Hepatocyte (in vitro differentiated cells): ENCODE results near the gene ENOSF1. TPM values are rescaled to one million over a fixed set of nuclear protein-coding genes. Genes with fewer than 3 reads are reported as not detected.
"Not testable (repeated sequence)": the region's sequence is repeated elsewhere in the genome, so short reads cannot be mapped to it uniquely, and the experiment has no call there.

Experiments used
- DNase-seq: peaks from one replicate; pipeline ENCODE4 v3.0.0-alpha.2; 2016; ENCODE audit warnings: low spot score
- H2AFZ ChIP-seq: fragments of 200-600 bp; sonication (generic); 2 replicates; pipeline ENCODE4 v1.6.0; 2016; ENCODE audit warnings: antibody characterized with exemption, mild to moderate bottlenecking
- H3K27ac ChIP-seq: fragments of 200-600 bp; sonication (generic); 2 replicates; pipeline ENCODE4 v1.5.1; 2016; ENCODE audit warnings: mild to moderate bottlenecking
- H3K27me3 ChIP-seq: fragments of 200-600 bp; sonication (generic); 2 replicates; pipeline ENCODE4 v1.6.1; 2016
- H3K36me3 ChIP-seq: fragments of 200-600 bp; sonication (generic); replicated peaks from 2 replicates; pipeline ENCODE4 v1.5.1; 2016; ENCODE audit warnings: low read depth; ENCODE audit not compliant: insufficient read depth
- H3K4me1 ChIP-seq: fragments of 200-600 bp; sonication (generic); 2 replicates; pipeline ENCODE4 v1.5.1; 2016; ENCODE audit warnings: mild to moderate bottlenecking, moderate library complexity; ENCODE audit not compliant: insufficient read depth
- H3K4me2 ChIP-seq: fragments of 200-600 bp; sonication (generic); 2 replicates; pipeline ENCODE4 v1.6.0; 2016
- H3K4me3 ChIP-seq: fragments of 200-600 bp; sonication (generic); 2 replicates; pipeline ENCODE4 v1.5.1; 2016; ENCODE audit warnings: mild to moderate bottlenecking
- H3K79me2 ChIP-seq: fragments of 200-600 bp; sonication (generic); 2 replicates; pipeline ENCODE4 v1.6.0; 2017; ENCODE audit warnings: mild to moderate bottlenecking
- H3K9me2 ChIP-seq: fragments of 200-600 bp; sonication (generic); replicated peaks from 2 replicates; pipeline ENCODE4 v1.6.0; 2017; ENCODE audit warnings: mild to moderate bottlenecking; ENCODE audit not compliant: insufficient read depth
- H3K9me3 ChIP-seq: fragments of 200-600 bp; sonication (generic); 2 replicates; pipeline ENCODE4 v1.5.1; 2016; ENCODE audit warnings: low read depth, mild to moderate bottlenecking
- H4K20me1 ChIP-seq: fragments of 200-600 bp; sonication (generic); 2 replicates; pipeline ENCODE4 v1.6.0; 2016; ENCODE audit warnings: mild to moderate bottlenecking; ENCODE audit not compliant: insufficient read depth, poor library complexity, severe bottlenecking
- CTCF ChIP-seq: fragments of 200-600 bp; sonication (generic); IDR thresholded peaks from 2 replicates; pipeline ENCODE4 v1.5.1; 2016; ENCODE audit warnings: antibody characterized with exemption, mild to moderate bottlenecking; ENCODE audit not compliant: poor library complexity
- EZH2 ChIP-seq: fragments of 200-600 bp; sonication (generic); IDR thresholded peaks from 2 replicates; pipeline ENCODE4 v1.6.1; 2016; ENCODE audit warnings: antibody characterized with exemption, mild to moderate bottlenecking, borderline replicate concordance
- EZH2phosphoT487 ChIP-seq: fragments of 200-600 bp; sonication (generic); IDR thresholded peaks from one replicate; pipeline ENCODE4 v1.6.1; 2018; ENCODE audit warnings: antibody characterized with exemption, mild to moderate bottlenecking, low read depth, moderate library complexity; ENCODE audit not compliant: unreplicated experiment, severe bottlenecking
- WGBS: methylation state at CpG from one replicate; pipeline ENCODE4 v1.1.6; 2016; ENCODE audit warnings: low lambda C conversion rate; ENCODE audit errors: missing lambda C conversion rate; 5-methylcytosine and 5-hydroxymethylcytosine counted together
- polyA plus RNA-seq: library from polyadenylated mRNA; unstranded; fragments of >200 nt; fragmentation: Nextera tagmentation; extraction: Ambion mirVana; gene quantifications from 2 replicates; pipeline ENCODE4 v1.2.1, GENCODE V29; 2016
- total RNA-seq: library from RNA; depleted of rRNA; stranded (reverse); fragments of >200 nt; gene quantifications from 2 replicates; pipeline ENCODE4 v1.2.3, GENCODE V29; 2014

Gene ENOSF1
- total and polyA plus RNA-seq, 2 experiments from 2014 or later = 41.6 to 44.5 TPM

GRCh38 chr18:685438-685837 lies 27.0 kb downstream of the ENOSF1 start:
- Histone ChIP-seq H3K27me3 (no peaks in the 10 kb centered on the region), H3K36me3 (no peaks in the 10 kb centered on the region), H4K20me1 (no peaks in the 10 kb centered on the region), H3K9me2 (no peaks in the 10 kb centered on the region), H3K4me1 (peaks cover 15% of the 10 kb centered on the region), H3K79me2 (no peaks in the 10 kb centered on the region), H3K4me3 (no peak overlapping the region), H3K9me3 (no peaks in the 10 kb centered on the region), H3K4me2 (no peak overlapping the region), H3K27ac (peak overlapping the region; percentile 92), H2AFZ (no peak overlapping the region)
- WGBS = 92% methylated on average over 3 of the region's 3 CpGs
- DNase-seq = no peak
- no peak for TF ChIP-seq CTCF
- TF ChIP-seq EZH2phosphoT487 = no peak
- TF ChIP-seq EZH2 = no peak

GRCh38 chr18:683531-683930 lies 28.9 kb downstream of the ENOSF1 start:
- H3K79me2 ChIP-seq = no peaks in the 10 kb centered on the region
- no peaks in the 10 kb centered on the region for H3K27me3 ChIP-seq
- no peaks in the 10 kb centered on the region for H3K36me3 ChIP-seq
- 67% methylated on average over 5 of the region's 5 CpGs for WGBS
- no peaks in the 10 kb centered on the region for H3K9me2 ChIP-seq
- no peak overlapping the region for H3K4me3 ChIP-seq
- no peak for DNase-seq
- H4K20me1 ChIP-seq = no peaks in the 10 kb centered on the region
- peaks cover 15% of the 10 kb centered on the region for H3K4me1 ChIP-seq
- H3K4me2 ChIP-seq = peak overlapping the region; percentile 37
- H3K27ac ChIP-seq = peak overlapping the region; percentile 92
- no peaks in the 10 kb centered on the region for H3K9me3 ChIP-seq
- no peak overlapping the region for H2AFZ ChIP-seq
- TF ChIP-seq CTCF (no peak), EZH2 (no peak), EZH2phosphoT487 (no peak)

GRCh38 chr18:682833-683232 lies 29.6 kb downstream of the ENOSF1 start:
- H3K79me2 ChIP-seq = no peaks in the 10 kb centered on the region

GRCh38 chr18:682416-682815 lies 30.0 kb downstream of the ENOSF1 start:
- peaks cover 15% of the 10 kb centered on the region for H3K4me1 ChIP-seq
- not testable (repeated sequence) for H3K4me2 ChIP-seq, DNase-seq, H2AFZ ChIP-seq, H3K9me2 ChIP-seq, H3K4me3 ChIP-seq, H4K20me1 ChIP-seq, H3K9me3 ChIP-seq, H3K36me3 ChIP-seq, H3K79me2 ChIP-seq, H3K27me3 ChIP-seq
- whole genome bisulfite sequencing = 78% methylated on average over 9 of the region's 9 CpGs
- peak overlapping the region; percentile 92 for H3K27ac ChIP-seq

More at GRCh38 chr18:682833-683232, 29.6 kb downstream of the ENOSF1 start:
- H3K4me1 ChIP-seq = peaks cover 15% of the 10 kb centered on the region
- H3K27me3 ChIP-seq = no peaks in the 10 kb centered on the region
- no peaks in the 10 kb centered on the region for H3K36me3 ChIP-seq
- DNase-seq = no peak
- H3K27ac ChIP-seq = peak overlapping the region; percentile 92
- no peaks in the 10 kb centered on the region for H3K9me3 ChIP-seq
- no peak for TF ChIP-seq CTCF
- no peak for TF ChIP-seq EZH2phosphoT487
- TF ChIP-seq EZH2 = no peak
- no peaks in the 10 kb centered on the region for H4K20me1 ChIP-seq
- H3K4me3 ChIP-seq = no peak overlapping the region
- no peaks in the 10 kb centered on the region for H3K9me2 ChIP-seq
- H3K4me2 ChIP-seq = peak overlapping the region; percentile 37
- H2AFZ ChIP-seq = no peak overlapping the region
